ENCODE measurements around the gene ETFA. TPM values are rescaled to one million over a fixed set of nuclear protein-coding genes. Genes with fewer than 3 reads are reported as not detected.

The ETFA gene
- total and polyA plus RNA-seq, 2 experiments from 2014 or later, result 175 to 185 TPM

- Histone ChIP-seq H3K9me2 (replicated peaks; ENCODE audit: insufficient read depth) (no peaks in the 10 kb centered on the region), H3K79me2 (peaks cover 10% of the 10 kb centered on the region), H3K36me3 (replicated peaks; ENCODE audit: insufficient read depth, low read depth) (no peaks in the 10 kb centered on the region), H4K20me1 (ENCODE audit: insufficient read depth, poor library complexity, severe bottlenecking) (peaks cover 4% of the 10 kb centered on the region), H3K27ac (no peak overlapping the region), H3K27me3 (no peaks in the 10 kb centered on the region), H3K4me2 (no peak overlapping the region), H3K4me1 (ENCODE audit: insufficient read depth) (no peaks in the 10 kb centered on the region), H2AFZ (no peak overlapping the region), H3K4me3 (no peak overlapping the region), H3K9me3 (ENCODE audit: low read depth) (no peaks in the 10 kb centered on the region)
- DNase-seq (ENCODE audit: low spot score), result peak; percentile 26
- TF ChIP-seq CTCF (IDR thresholded peaks at IDR 0.05; ENCODE audit: poor library complexity), result no peak
- no peak for TF ChIP-seq EZH2 (IDR thresholded peaks at IDR 0.05; ENCODE audit: borderline replicate concordance)
- no peak for TF ChIP-seq EZH2phosphoT487 (IDR thresholded peaks at IDR 0.05; ENCODE audit: low read depth, severe bottlenecking, unreplicated experiment)
- WGBS (ENCODE audit: low lambda C conversion rate, missing lambda C conversion rate), result 69% methylated on average over 2 of the region's 2 CpGs
Measured at GRCh38 chr15:76252249-76252648, 59.0 kb downstream of the ETFA start.

GRCh38 chr15:76251717-76252116, 59.6 kb downstream of the ETFA start:
- 88% methylated on average over 4 of the region's 4 CpGs for WGBS (ENCODE audit: low lambda C conversion rate, missing lambda C conversion rate)
- no peaks in the 10 kb centered on the region for H3K36me3 ChIP-seq (replicated peaks; ENCODE audit: insufficient read depth, low read depth)
- no peaks in the 10 kb centered on the region for H3K4me1 ChIP-seq (ENCODE audit: insufficient read depth)
- H2AFZ ChIP-seq, result no peak overlapping the region
- TF ChIP-seq CTCF (IDR thresholded peaks at IDR 0.05; ENCODE audit: poor library complexity), result no peak
- no peak for TF ChIP-seq EZH2 (IDR thresholded peaks at IDR 0.05; ENCODE audit: borderline replicate concordance)
- no peak for TF ChIP-seq EZH2phosphoT487 (IDR thresholded peaks at IDR 0.05; ENCODE audit: low read depth, severe bottlenecking, unreplicated experiment)
- H3K9me2 ChIP-seq (replicated peaks; ENCODE audit: insufficient read depth), result no peaks in the 10 kb centered on the region
- no peaks in the 10 kb centered on the region for H3K27me3 ChIP-seq
- DNase-seq (ENCODE audit: low spot score), result no peak
- H3K4me2 ChIP-seq, result no peak overlapping the region
- no peak overlapping the region for H3K4me3 ChIP-seq
- no peaks in the 10 kb centered on the region for H3K9me3 ChIP-seq (ENCODE audit: low read depth)
- H3K79me2 ChIP-seq, result peaks cover 10% of the 10 kb centered on the region
- H4K20me1 ChIP-seq (ENCODE audit: insufficient read depth, poor library complexity, severe bottlenecking), result peaks cover 4% of the 10 kb centered on the region
- H3K27ac ChIP-seq, result no peak overlapping the region

DNA sequence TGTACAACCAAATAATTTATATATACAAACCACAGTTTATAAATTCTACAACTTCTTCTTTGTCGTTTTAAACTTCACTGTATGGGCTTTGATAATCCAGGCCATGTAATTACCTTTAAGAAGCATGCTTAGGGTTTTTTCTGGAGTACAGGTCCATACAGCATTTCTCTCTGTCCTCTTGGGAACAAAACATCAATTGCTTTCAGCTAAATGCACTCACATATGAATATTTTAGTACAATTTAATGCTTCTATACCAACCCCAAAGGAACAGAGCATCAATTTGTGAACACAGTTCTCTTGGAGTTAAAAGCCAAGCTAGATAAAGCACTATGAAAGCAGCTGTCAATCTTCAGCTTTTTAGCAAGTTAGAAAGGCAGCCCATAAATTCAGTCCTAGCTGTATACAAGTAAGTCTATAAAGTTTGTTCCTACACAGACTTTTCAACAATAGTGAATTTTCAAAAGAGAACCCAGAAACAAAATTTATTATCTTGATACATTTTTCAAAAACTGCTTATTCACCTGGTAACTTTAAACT, 66.1 kb downstream of the ETFA start:
- H3K79me2 ChIP-seq, result peaks cover 8% of the 10 kb centered on the region
- no peak for TF ChIP-seq CTCF (IDR thresholded peaks at IDR 0.05; ENCODE audit: poor library complexity)
- no peak for TF ChIP-seq EZH2 (IDR thresholded peaks at IDR 0.05; ENCODE audit: borderline replicate concordance)
- TF ChIP-seq EZH2phosphoT487 (IDR thresholded peaks at IDR 0.05; ENCODE audit: low read depth, severe bottlenecking, unreplicated experiment), result no peak
- no peak overlapping the region for H3K27ac ChIP-seq
- H2AFZ ChIP-seq, result no peak overlapping the region
- H3K4me3 ChIP-seq, result no peak overlapping the region
- H3K9me2 ChIP-seq (replicated peaks; ENCODE audit: insufficient read depth), result no peaks in the 10 kb centered on the region
- H3K36me3 ChIP-seq (replicated peaks; ENCODE audit: insufficient read depth, low read depth), result no peaks in the 10 kb centered on the region
- DNase-seq (ENCODE audit: low spot score), result no peak
- H3K4me1 ChIP-seq (ENCODE audit: insufficient read depth), result no peaks in the 10 kb centered on the region
- no peaks in the 10 kb centered on the region for H3K27me3 ChIP-seq
- no peaks in the 10 kb centered on the region for H3K9me3 ChIP-seq (ENCODE audit: low read depth)
- no peak overlapping the region for H3K4me2 ChIP-seq
- 70% methylated on average over 1 of the region's 1 CpG for WGBS (ENCODE audit: low lambda C conversion rate, missing lambda C conversion rate)
- no peaks in the 10 kb centered on the region for H4K20me1 ChIP-seq (ENCODE audit: insufficient read depth, poor library complexity, severe bottlenecking)

Measured in hepatocyte (in vitro differentiated cells).